Left lung (tissue), 10 donors: ENCODE measurements around the gene CAMKV. TPM values are rescaled to one million over a fixed set of nuclear protein-coding genes. Genes with fewer than 3 reads are reported as not detected.
"Not testable (repeated sequence)": the region's sequence is repeated elsewhere in the genome, so short reads cannot be mapped to it uniquely, and the experiment has no call there.

Experiments
- ATAC-seq: fragments of 200-7000 bp; cut with Tn5 transposase; one replicate; pipeline ENCODE4 v1.9.1; 2020; ENCODE audit warnings: moderate library complexity
- DNase-seq, 4 donors: peaks; one replicate each; pipeline ENCODE4 v3.0.0-alpha.2; 2013 to 2020
- H3K27ac ChIP-seq, 2 donors: fragments of 200-600 bp; sonication (generic) in 1 of 2; one replicate each; pipeline versions ENCODE4 v1.5.0 to v1.8.0; 2020 to 2021
- H3K27me3 ChIP-seq, 2 donors: fragments of 200-600 bp; sonication (generic) in 1 of 2; one replicate each; pipeline versions ENCODE4 v1.5.0 to v1.8.0; 2020 to 2021
- H3K36me3 ChIP-seq, 2 donors: fragments of 200-600 bp; sonication (generic) in 1 of 2; one replicate each; pipeline versions ENCODE4 v1.5.0 to v1.8.0; 2020 to 2021
- H3K4me1 ChIP-seq, 2 donors: fragments of 200-600 bp; one replicate each; pipeline ENCODE4 v1.8.0; 2021
- H3K4me3 ChIP-seq, 2 donors: fragments of 200-600 bp; sonication (generic) in 1 of 2; one replicate each; pipeline versions ENCODE4 v1.5.0 to v1.8.0; 2020 to 2021; ENCODE audit warnings: mild to moderate bottlenecking in 1 of 2
- H3K9me3 ChIP-seq, 2 donors: fragments of 200-600 bp; sonication (generic) in 1 of 2; one replicate each; pipeline versions ENCODE4 v1.5.0 to v1.8.0; 2020 to 2021
- CTCF ChIP-seq, 2 donors: fragments of 200-600 bp; sonication (generic) in 1 of 2; IDR thresholded peaks; one replicate each; pipeline versions ENCODE4 v1.5.0 to v1.8.0; 2021; ENCODE audit warnings: antibody characterized with exemption in 2 of 2
- intact Hi-C, 2 donors: fragments of 100-400 bp; cut with DNase I; formaldehyde crosslinking; loops; one replicate each; pipeline versions ENCODE4 v1.11.2 to v1.14.2; 2022
- polyA plus RNA-seq, 6 donors: library from polyadenylated mRNA; unstranded; fragments of 120-200 nt; gene quantifications; one replicate each; pipeline ENCODE4 v1.2.1, GENCODE V29; 2013; ENCODE audit not compliant: insufficient read length in 6 of 6
- total RNA-seq, 2 donors: library from RNA; stranded (reverse); fragmentation: NEBNext Ultra II Directional; extraction: Animal tissue kit (Norgen Biotek cat#: 25700); gene quantifications; one replicate each; pipeline ENCODE4 v1.2.1, GENCODE V29; 2021
- donor health status: DM: no; HTN: yes; CAD: no.
- donor health status: DM: no; HTN: no; CAD: no.

The CAMKV gene
- total and polyA plus RNA-seq, 8 donors: 0.14 to 0.21 (median 0.14) TPM; not detected in 5

GRCh38 chr3:49911611-49912010 lies 41.9 kb upstream of the CAMKV start:
- no peaks in the 10 kb centered on the region for H3K27me3 ChIP-seq
- H3K4me3 ChIP-seq: no peak overlapping the region
- intact Hi-C loops: no loop called here
- H3K27ac ChIP-seq: no peak overlapping the region
- peaks cover 3 to 4% of the 10 kb centered on the region in 2 donors for H3K4me1 ChIP-seq
- DNase-seq: no peak
- ATAC-seq: no peak
- no peak for TF ChIP-seq CTCF (IDR thresholded peaks at IDR 0.05)
- H3K9me3 ChIP-seq: no peaks in the 10 kb centered on the region
- H3K36me3 ChIP-seq: peaks cover 0 to 48% of the 10 kb centered on the region in 2 donors

- H3K27me3 ChIP-seq: no peaks in the 10 kb centered on the region
- intact Hi-C loops: no loop called here
- H3K36me3 ChIP-seq: peaks cover 0 to 48% of the 10 kb centered on the region in 2 donors
- H3K9me3 ChIP-seq: no peaks in the 10 kb centered on the region
- H3K27ac ChIP-seq: no peak overlapping the region
- ATAC-seq (no peak), DNase-seq (no peak)
- TF ChIP-seq CTCF (IDR thresholded peaks at IDR 0.05): no peak
- peaks cover 8% of the 10 kb centered on the region in 2 donors for H3K4me1 ChIP-seq
- no peak overlapping the region for H3K4me3 ChIP-seq
Observed at GRCh38 chr3:49911124-49911420, 41.4 kb upstream of the CAMKV start.

- Histone ChIP-seq H3K36me3 (peaks cover 0 to 48% of the 10 kb centered on the region in 2 donors), H3K27me3 (no peaks in the 10 kb centered on the region), H3K27ac (no peak overlapping the region), H3K4me3 (no peak overlapping the region), H3K4me1 (peaks cover 12 to 13% of the 10 kb centered on the region in 2 donors), H3K9me3 (no peaks in the 10 kb centered on the region)
- no peak for ATAC-seq
- intact Hi-C loops: no loop called here
- TF ChIP-seq CTCF (IDR thresholded peaks at IDR 0.05): no peak
- DNase-seq: no peak
Observed at GRCh38 chr3:49910409-49911123, 40.9 kb upstream of the CAMKV start.

- no peak for ATAC-seq
- no peak overlapping the region for H3K27ac ChIP-seq
- peaks cover 0 to 48% of the 10 kb centered on the region in 2 donors for H3K36me3 ChIP-seq
- no peak for TF ChIP-seq CTCF (IDR thresholded peaks at IDR 0.05)
- intact Hi-C loops: no loop called here
- H3K9me3 ChIP-seq: no peaks in the 10 kb centered on the region
- H3K4me3 ChIP-seq: no peak overlapping the region
- no peak for DNase-seq
- H3K27me3 ChIP-seq: no peaks in the 10 kb centered on the region
- H3K4me1 ChIP-seq: peaks cover 16 to 32% of the 10 kb centered on the region in 2 donors
Observed at GRCh38 chr3:49908373-49909199, 38.9 kb upstream of the CAMKV start.

GRCh38 chr3:49906073-49906743 lies 36.5 kb upstream of the CAMKV start:
- Histone ChIP-seq H3K27me3 (no peaks in the 10 kb centered on the region), H3K9me3 (no peaks in the 10 kb centered on the region), H3K4me3 (no peak overlapping the region), H3K27ac (peak overlapping the region; percentile 65 to 73), H3K36me3 (peaks cover 0 to 29% of the 10 kb centered on the region in 2 donors), H3K4me1 (peaks cover 27 to 42% of the 10 kb centered on the region in 2 donors)
- TF ChIP-seq CTCF (IDR thresholded peaks at IDR 0.05): peak; percentile 43 to 54
- intact Hi-C loops: no loop called here
- ATAC-seq (peak; percentile 65), DNase-seq (peak in 3 of 4 donors; percentile 64 to 86 (median 79))

- Histone ChIP-seq H3K36me3 (peaks cover 0 to 11% of the 10 kb centered on the region in 2 donors), H3K27ac (peak overlapping the region; percentile 61 to 67), H3K4me3 (peak overlapping the region in 1 of 2 donors; percentile 47), H3K4me1 (peaks cover 30 to 44% of the 10 kb centered on the region in 2 donors)
- H3K9me3 ChIP-seq, DNase-seq, ATAC-seq, intact Hi-C loops, H3K27me3 ChIP-seq: not testable (repeated sequence)
Observed at GRCh38 chr3:49904448-49904847, 34.7 kb upstream of the CAMKV start.
